ENCODE measurements around the gene FRYL.

DNA sequence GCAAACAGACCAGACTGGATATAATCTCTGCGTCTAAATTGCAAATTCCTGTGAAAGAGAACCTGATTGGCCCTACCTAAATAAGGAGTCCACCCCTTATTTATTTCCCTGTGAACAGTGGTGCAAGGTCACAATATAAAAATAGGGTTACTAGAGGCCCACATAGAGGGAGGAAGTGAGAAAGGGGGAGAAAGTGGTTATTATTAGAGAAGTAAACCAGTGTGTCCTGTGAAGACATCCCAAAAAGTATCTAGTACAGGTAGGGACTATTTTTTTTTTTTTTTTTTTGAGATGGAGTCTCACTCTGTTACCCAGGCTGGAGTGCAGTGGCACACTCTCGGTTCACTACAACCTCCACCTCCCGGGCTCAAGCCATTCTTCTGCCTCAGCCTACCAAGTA, 15.0 kb upstream of the FRYL start:
- TF ChIP-seq, protein P1, sequence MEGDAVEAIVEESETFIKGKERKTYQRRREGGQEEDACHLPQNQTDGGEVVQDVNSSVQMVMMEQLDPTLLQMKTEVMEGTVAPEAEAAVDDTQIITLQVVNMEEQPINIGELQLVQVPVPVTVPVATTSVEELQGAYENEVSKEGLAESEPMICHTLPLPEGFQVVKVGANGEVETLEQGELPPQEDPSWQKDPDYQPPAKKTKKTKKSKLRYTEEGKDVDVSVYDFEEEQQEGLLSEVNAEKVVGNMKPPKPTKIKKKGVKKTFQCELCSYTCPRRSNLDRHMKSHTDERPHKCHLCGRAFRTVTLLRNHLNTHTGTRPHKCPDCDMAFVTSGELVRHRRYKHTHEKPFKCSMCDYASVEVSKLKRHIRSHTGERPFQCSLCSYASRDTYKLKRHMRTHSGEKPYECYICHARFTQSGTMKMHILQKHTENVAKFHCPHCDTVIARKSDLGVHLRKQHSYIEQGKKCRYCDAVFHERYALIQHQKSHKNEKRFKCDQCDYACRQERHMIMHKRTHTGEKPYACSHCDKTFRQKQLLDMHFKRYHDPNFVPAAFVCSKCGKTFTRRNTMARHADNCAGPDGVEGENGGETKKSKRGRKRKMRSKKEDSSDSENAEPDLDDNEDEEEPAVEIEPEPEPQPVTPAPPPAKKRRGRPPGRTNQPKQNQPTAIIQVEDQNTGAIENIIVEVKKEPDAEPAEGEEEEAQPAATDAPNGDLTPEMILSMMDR (conservative IDR thresholded peaks at IDR 0.05; ENCODE audit: low read depth, low read length), result no peak
- TF ChIP-seq EZH2phosphoT487 (IDR thresholded peaks at IDR 0.05; ENCODE audit: borderline replicate concordance, low read length), result no peak
- TF ChIP-seq EZH2 (IDR thresholded peaks at IDR 0.05; ENCODE audit: low read length, unreplicated experiment), result no peak

All from PC-3 (cell line).